Gastroesophageal sphincter (tissue), 3 donors: ENCODE measurements around the gene TYW3.

Experiments
- EP300 ChIP-seq: sonication (generic); formaldehyde crosslinking; IDR thresholded peaks from one replicate; pipeline ENCODE4 v1.6.1; 2017; ENCODE audit warnings: antibody characterized with exemption, mild to moderate bottlenecking
- POLR2A ChIP-seq, 2 donors: fragments of 450-650 bp; IDR thresholded peaks; one replicate each; pipeline ENCODE4 v1.6.1; 2017; ENCODE audit warnings: antibody characterized with exemption in 2 of 2, mild to moderate bottlenecking in 2 of 2, moderate library complexity in 1 of 2
- POLR2AphosphoS5 ChIP-seq: sonication (generic); formaldehyde crosslinking; IDR thresholded peaks from one replicate; pipeline ENCODE4 v1.6.1; 2017; ENCODE audit warnings: antibody characterized with exemption
- TF ChIP-seq, protein P1 (sequence below), 4 experiments: fragments of 200-600 bp in 2 of 4; fragments of 450-650 bp in 2 of 4; sonication (generic) in 1 of 4; IDR thresholded peaks; one replicate each; pipeline ENCODE4 v1.5.1; 2017 to 2019; ENCODE audit warnings: antibody characterized with exemption in 4 of 4, mild to moderate bottlenecking in 2 of 4, moderate library complexity in 2 of 4

DNA sequence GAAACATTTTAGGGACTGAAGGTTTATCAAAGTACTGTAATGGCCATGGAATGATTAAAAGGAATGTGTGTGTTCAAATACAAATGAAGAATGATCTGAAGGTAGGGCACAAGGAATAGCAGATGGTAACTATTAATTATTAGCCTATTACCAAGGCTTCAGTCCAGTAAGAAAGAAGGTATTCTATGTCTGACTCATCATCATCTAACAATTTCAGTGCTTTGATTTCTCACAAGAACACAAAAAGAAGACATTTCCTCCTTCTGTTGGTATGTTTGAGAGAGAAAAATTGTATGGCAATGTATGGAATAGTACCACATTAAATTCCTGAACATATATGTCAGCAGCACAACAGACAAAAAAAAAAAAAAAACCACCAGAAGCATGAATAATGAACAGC lies 57.5 kb downstream of the TYW3 start:
- TF ChIP-seq, protein P1, sequence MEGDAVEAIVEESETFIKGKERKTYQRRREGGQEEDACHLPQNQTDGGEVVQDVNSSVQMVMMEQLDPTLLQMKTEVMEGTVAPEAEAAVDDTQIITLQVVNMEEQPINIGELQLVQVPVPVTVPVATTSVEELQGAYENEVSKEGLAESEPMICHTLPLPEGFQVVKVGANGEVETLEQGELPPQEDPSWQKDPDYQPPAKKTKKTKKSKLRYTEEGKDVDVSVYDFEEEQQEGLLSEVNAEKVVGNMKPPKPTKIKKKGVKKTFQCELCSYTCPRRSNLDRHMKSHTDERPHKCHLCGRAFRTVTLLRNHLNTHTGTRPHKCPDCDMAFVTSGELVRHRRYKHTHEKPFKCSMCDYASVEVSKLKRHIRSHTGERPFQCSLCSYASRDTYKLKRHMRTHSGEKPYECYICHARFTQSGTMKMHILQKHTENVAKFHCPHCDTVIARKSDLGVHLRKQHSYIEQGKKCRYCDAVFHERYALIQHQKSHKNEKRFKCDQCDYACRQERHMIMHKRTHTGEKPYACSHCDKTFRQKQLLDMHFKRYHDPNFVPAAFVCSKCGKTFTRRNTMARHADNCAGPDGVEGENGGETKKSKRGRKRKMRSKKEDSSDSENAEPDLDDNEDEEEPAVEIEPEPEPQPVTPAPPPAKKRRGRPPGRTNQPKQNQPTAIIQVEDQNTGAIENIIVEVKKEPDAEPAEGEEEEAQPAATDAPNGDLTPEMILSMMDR (IDR thresholded peaks at IDR 0.05) = no peak
- TF ChIP-seq POLR2AphosphoS5 (no peak), POLR2A (IDR thresholded peaks at IDR 0.05) (no peak), EP300 (no peak)
